BJ (cell line): ENCODE measurements around the gene WDFY1. TPM values are rescaled to one million over a fixed set of nuclear protein-coding genes. Genes with fewer than 3 reads are reported as not detected.

Experiments used
- CTCF ChIA-PET: fragments of 350-600 bp; formaldehyde crosslinking; extraction: SDS; loops from one replicate; lab custom pipeline; 2021; ENCODE audit warnings: antibody characterized with exemption, inconsistent platforms; lab: Yijun Ruan, JAX
- POLR2A ChIA-PET: fragments of 300-600 bp; sonication (Branson Sonifier 250); formaldehyde crosslinking; extraction: SDS; loops from one replicate; lab custom pipeline; 2021; ENCODE audit warnings: antibody characterized with exemption; lab: Charles Lee
- DNase-seq: peaks from one replicate; pipeline ENCODE4 v3.0.0-alpha.2; 2011; ENCODE audit warnings: low read depth
- H3K27me3 ChIP-seq: 2 replicates; pipeline ENCODE4 v1.6.0; 2011; ENCODE audit warnings: low read length; ENCODE audit not compliant: control insufficient read depth, insufficient read depth
- H3K36me3 ChIP-seq: 2 replicates; pipeline ENCODE4 v1.5.1; 2011; ENCODE audit warnings: low read length; ENCODE audit not compliant: control insufficient read depth, insufficient read depth
- H3K4me3 ChIP-seq: 2 replicates; pipeline ENCODE4 v1.5.1; 2011; ENCODE audit warnings: low read depth, mild to moderate bottlenecking, control low read depth, low read length
- CTCF ChIP-seq: IDR thresholded peaks from 2 replicates; pipeline ENCODE4 v1.5.1; 2011; ENCODE audit warnings: low read depth, mild to moderate bottlenecking, control low read depth, inconsistent platforms, low read length, moderate library complexity; ENCODE audit not compliant: insufficient read depth
- polyA plus RNA-seq: library from polyadenylated mRNA; depleted of rRNA; stranded (reverse); fragments of >200 nt; gene quantifications from 2 replicates; pipeline ENCODE4 v1.2.3, GENCODE V29; 2011

The WDFY1 gene
- polyA plus RNA-seq, 1 experiment, result 90.6 TPM

GRCh38 chr2:223860809-223861738 is 84.1 kb downstream of the WDFY1 start:
- Histone ChIP-seq H3K4me3 (no peak overlapping the region), H3K36me3 (no peaks in the 10 kb centered on the region), H3K27me3 (no peaks in the 10 kb centered on the region)
- ChIA-PET POLR2A (no interaction called here), CTCF (interaction anchor here (0.8 kb wide), 2 partner anchors 169 to 460 kb away, joined by 3 to 4 read pairs; no protein-coding TSS in a partner anchor)
- no peak for DNase-seq
- TF ChIP-seq CTCF, result peak; percentile 24; the same call in 1 of the 2 replicates

GRCh38 chr2:223859070-223859469 is 86.1 kb downstream of the WDFY1 start:
- H3K36me3 ChIP-seq, result no peaks in the 10 kb centered on the region
- TF ChIP-seq CTCF, result no peak
- DNase-seq, result no peak
- no peaks in the 10 kb centered on the region for H3K27me3 ChIP-seq
- ChIA-PET POLR2A (no interaction called here), CTCF (interaction anchor here (0.8 to 1.3 kb wide), 3 partner anchors 59 to 99 kb away, joined by 3 to 5 read pairs (median 4); no protein-coding TSS in a partner anchor)
- H3K4me3 ChIP-seq, result no peak overlapping the region

DNA sequence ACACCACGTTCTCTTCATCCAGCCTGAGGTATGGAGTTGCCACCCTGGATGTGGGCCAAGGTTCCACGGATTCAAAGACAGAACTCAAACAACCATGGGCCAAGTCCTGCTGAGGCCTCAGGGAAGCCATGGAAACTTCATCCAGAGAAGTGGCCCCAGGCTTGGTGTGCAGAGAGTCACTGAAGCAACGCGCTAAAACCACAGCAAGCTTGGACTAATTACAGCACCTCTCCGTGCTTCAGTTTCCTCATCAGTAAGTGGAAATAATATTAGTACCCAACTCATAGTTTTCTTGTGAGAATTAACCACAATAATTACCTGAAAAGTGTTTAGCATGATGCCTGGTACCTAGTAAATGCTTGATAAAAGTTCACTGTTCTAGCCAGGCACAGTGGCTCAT is 88.6 kb downstream of the WDFY1 start:
- Histone ChIP-seq H3K4me3 (no peak overlapping the region), H3K36me3 (no peaks in the 10 kb centered on the region), H3K27me3 (no peaks in the 10 kb centered on the region)
- no peak for DNase-seq
- ChIA-PET CTCF (interaction anchor here (0.9 kb wide), 1 partner anchor 253 kb away, joined by 3 read pairs; no protein-coding TSS in a partner anchor), POLR2A (no interaction called here)
- no peak for TF ChIP-seq CTCF

DNA sequence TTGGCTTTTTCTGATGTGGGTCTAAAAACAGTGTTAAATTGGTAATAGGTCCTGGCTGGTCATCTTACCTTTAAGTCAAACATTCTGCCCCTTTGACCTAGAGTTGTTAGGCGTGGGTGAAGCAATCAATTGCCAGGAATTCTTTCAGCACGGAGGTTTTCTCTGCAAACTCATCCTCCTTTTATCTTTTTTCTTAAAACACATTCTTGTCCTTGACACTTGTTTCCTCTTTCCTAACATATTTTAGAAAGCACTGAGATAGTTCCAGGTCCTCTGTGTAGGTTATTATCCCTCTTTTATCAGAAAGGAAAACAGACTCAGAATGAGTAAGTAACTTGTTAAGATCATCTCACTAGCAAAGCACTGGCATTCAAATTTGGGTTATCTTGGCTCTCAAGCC is 89.1 kb downstream of the WDFY1 start:
- Histone ChIP-seq H3K36me3 (no peaks in the 10 kb centered on the region), H3K27me3 (no peaks in the 10 kb centered on the region), H3K4me3 (no peak overlapping the region)
- ChIA-PET POLR2A (no interaction called here), CTCF (no interaction called here)
- TF ChIP-seq CTCF, result no peak
- DNase-seq, result no peak

DNA sequence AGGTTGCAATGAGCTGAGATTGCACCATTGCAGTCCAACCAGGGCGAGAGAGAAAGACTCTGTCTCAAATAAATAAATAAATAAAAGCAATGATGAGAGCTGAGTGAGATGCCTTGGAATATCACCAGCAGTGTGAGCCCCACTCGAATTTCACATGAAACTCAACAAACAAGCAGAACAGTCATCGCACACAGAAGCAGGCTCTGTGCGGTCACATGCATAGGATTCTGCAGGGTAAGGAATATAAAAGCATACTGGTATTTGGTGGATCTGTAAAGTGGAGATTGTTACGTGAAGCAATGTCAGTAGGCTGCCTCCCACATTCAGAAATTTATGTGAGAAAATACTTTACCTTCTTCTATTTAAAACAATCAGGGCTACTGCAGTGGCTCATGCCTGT is 89.7 kb downstream of the WDFY1 start:
- H3K36me3 ChIP-seq, result no peaks in the 10 kb centered on the region; the same call in 1 of the 2 replicates
- H3K27me3 ChIP-seq, result no peaks in the 10 kb centered on the region
- no peak for DNase-seq
- no peak for TF ChIP-seq CTCF
- ChIA-PET POLR2A (no interaction called here), CTCF (no interaction called here)
- no peak overlapping the region for H3K4me3 ChIP-seq
